PC-3 (cell line): ENCODE measurements around the gene KCNIP4. TPM values are rescaled to one million over a fixed set of nuclear protein-coding genes. Genes with fewer than 3 reads are reported as not detected.

Source experiments
- ATAC-seq: fragments of 200-7000 bp; cut with Tn5 transposase; 2 replicates; pipeline ENCODE4 v1.9.1; 2020; ENCODE audit warnings: mild to moderate bottlenecking, moderate library complexity
- BruUV-seq: library from RNA; stranded (reverse); fragments of 400-500 nt; replicated peaks from 2 replicates; lab custom pipeline; 2021; lab: Mats Ljungman, UMichigan
- CTCF ChIA-PET: fragments of 300-600 bp; sonication (Branson Sonifier 250); formaldehyde crosslinking; loops from one replicate; lab custom pipeline; 2022; ENCODE audit warnings: antibody characterized with exemption; lab: Charles Lee
- POLR2A ChIA-PET: fragments of 300-600 bp; sonication (Branson Sonifier 250); formaldehyde crosslinking; loops from one replicate; lab custom pipeline; 2022; ENCODE audit warnings: antibody characterized with exemption; ENCODE audit not compliant: unreplicated experiment; lab: Charles Lee
- DNase-seq: peaks from one replicate; pipeline ENCODE4 v3.0.0-alpha.2; 2015
- H2AFZ ChIP-seq: fragments of 300-600 bp; sonication (generic); 2 replicates; pipeline ENCODE4 v1.6.0; 2016; ENCODE audit warnings: antibody characterized with exemption, low read length
- H3F3A ChIP-seq: fragments of 300-600 bp; sonication (generic); one replicate; pipeline ENCODE4 v1.6.0; 2017; ENCODE audit warnings: antibody characterized with exemption, low read length, control low read depth, mild to moderate bottlenecking; ENCODE audit not compliant: unreplicated experiment
- H3K27ac ChIP-seq: fragments of 300-600 bp; sonication (generic); 2 replicates; pipeline ENCODE4 v1.5.1; 2016; ENCODE audit warnings: mild to moderate bottlenecking, low read length
- H3K27me3 ChIP-seq: fragments of 300-600 bp; sonication (generic); 2 replicates; pipeline ENCODE4 v1.6.1; 2016; ENCODE audit warnings: low read length, mixed read lengths
- H3K36me3 ChIP-seq: fragments of 300-600 bp; sonication (generic); 2 replicates; pipeline ENCODE4 v1.6.1; 2016; ENCODE audit warnings: low read depth, mixed run types, low read length, mixed read lengths
- H3K4me1 ChIP-seq: fragments of 300-600 bp; sonication (generic); 2 replicates; pipeline ENCODE4 v1.5.1; 2016; ENCODE audit warnings: low read length; ENCODE audit not compliant: insufficient read depth
- H3K4me2 ChIP-seq: fragments of 300-600 bp; sonication (generic); 2 replicates; pipeline ENCODE4 v1.6.0; 2016; ENCODE audit warnings: low read length
- H3K4me3 ChIP-seq: fragments of 300-600 bp; sonication (generic); 2 replicates; pipeline ENCODE4 v1.5.1; 2016; ENCODE audit warnings: mild to moderate bottlenecking, low read length, mixed read lengths
- H3K79me2 ChIP-seq: fragments of 300-600 bp; sonication (generic); 2 replicates; pipeline ENCODE4 v1.6.1; 2017; ENCODE audit warnings: low read length, mixed read lengths
- H3K9ac ChIP-seq: fragments of 300-600 bp; sonication (generic); 2 replicates; pipeline ENCODE4 v1.6.0; 2016; ENCODE audit warnings: mild to moderate bottlenecking, low read length
- H3K9me2 ChIP-seq: fragments of 300-600 bp; sonication (generic); replicated peaks from 2 replicates; pipeline ENCODE4 v1.6.1; 2016; ENCODE audit warnings: mixed run types, low read length, mixed read lengths
- H3K9me3 ChIP-seq: fragments of 300-600 bp; sonication (generic); 2 replicates; pipeline ENCODE4 v1.6.1; 2016; ENCODE audit warnings: low read length, mixed read lengths
- H4K20me1 ChIP-seq: fragments of 300-600 bp; sonication (generic); 2 replicates; pipeline ENCODE4 v1.6.1; 2016; ENCODE audit warnings: low read length, mixed read lengths
- EZH2 ChIP-seq: fragments of 300-600 bp; sonication (generic); IDR thresholded peaks from one replicate; pipeline ENCODE4 v1.6.1; 2017; ENCODE audit warnings: antibody characterized with exemption, mild to moderate bottlenecking, low read length; ENCODE audit not compliant: unreplicated experiment
- EZH2phosphoT487 ChIP-seq: fragments of 300-600 bp; sonication (generic); IDR thresholded peaks from 2 replicates; pipeline ENCODE4 v1.6.1; 2018; ENCODE audit warnings: mild to moderate bottlenecking, antibody characterized with exemption, low read length, borderline replicate concordance
- intact Hi-C: fragments of 100-400 bp; cut with micrococcal nuclease; formaldehyde crosslinking; loops from 2 replicates; pipeline ENCODE4 v1.9.0; 2023
- microRNA-seq: library from miRNA; unstranded; fragments of <30 nt; microRNA quantifications from one replicate; pipeline ENCODE4 v1.1.0, GENCODE V29; 2020; ENCODE audit not compliant: unreplicated experiment
- total RNA-seq: library from RNA; depleted of rRNA; stranded (reverse); fragments of >200 nt; gene quantifications from 2 replicates; pipeline ENCODE4 v1.2.3, GENCODE V29; 2014
- TF ChIP-seq, protein P1 (sequence below): fragments of 300-600 bp; sonication (generic); conservative IDR thresholded peaks from 2 replicates; pipeline ENCODE4 v1.5.1; 2017; ENCODE audit warnings: antibody characterized with exemption, low read depth, mild to moderate bottlenecking, low read length

Gene KCNIP4
- total RNA-seq, 1 experiment from 2014 or later = not detected

- Histone ChIP-seq H3K4me2 (no peak overlapping the region), H3K27ac (no peak overlapping the region), H3K4me3 (no peak overlapping the region), H3K36me3 (no peaks in the 10 kb centered on the region), H4K20me1 (no peaks in the 10 kb centered on the region), H2AFZ (no peak overlapping the region), H3K9ac (no peak overlapping the region), H3K9me3 (no peaks in the 10 kb centered on the region), H3K79me2 (no peaks in the 10 kb centered on the region), H3K9me2 (no peaks in the 10 kb centered on the region), H3F3A (no peaks in the 10 kb centered on the region), H3K27me3 (no peaks in the 10 kb centered on the region), H3K4me1 (no peaks in the 10 kb centered on the region)
- no peak for TF ChIP-seq EZH2
- DNase-seq = no peak
- POLR2A ChIA-PET = no interaction called here
- no TSS peak for BruUV-seq
- CTCF ChIA-PET = no interaction called here
- intact Hi-C loops = loop anchor here (5.0 to 10.0 kb wide), 2 partner anchors 44 to 376 kb away; no protein-coding TSS in a partner anchor
- ATAC-seq = no peak
These were observed 1267.3 kb downstream of the KCNIP4 start for GRCh38 chr4:20681271-20681670.

DNA sequence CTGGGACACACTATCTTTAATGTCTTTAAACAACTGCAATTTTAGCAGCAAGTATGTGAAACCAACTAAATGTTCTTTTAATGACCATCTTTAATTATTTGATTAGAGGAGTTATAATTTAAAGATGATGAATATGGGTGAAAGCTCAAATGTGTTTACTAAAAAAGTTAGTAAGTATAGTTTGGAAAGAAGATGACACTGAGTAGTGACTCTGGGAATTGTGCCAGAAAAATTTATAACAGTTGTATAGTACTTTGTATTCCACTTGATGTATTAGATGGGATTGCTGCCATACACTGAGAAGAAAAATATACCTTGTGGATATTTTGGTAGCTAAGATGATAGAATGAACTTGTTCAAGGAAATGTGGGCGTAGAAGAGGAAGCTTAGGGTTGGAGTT, 1267.8 kb downstream of the KCNIP4 start:
- Histone ChIP-seq H3K9me2 (no peaks in the 10 kb centered on the region), H3K4me3 (no peak overlapping the region), H3K9me3 (no peaks in the 10 kb centered on the region), H3K4me1 (no peaks in the 10 kb centered on the region), H3K36me3 (no peaks in the 10 kb centered on the region), H3K27ac (no peak overlapping the region), H3K27me3 (no peaks in the 10 kb centered on the region), H3K9ac (no peak overlapping the region), H3K79me2 (no peaks in the 10 kb centered on the region), H4K20me1 (no peaks in the 10 kb centered on the region), H3K4me2 (no peak overlapping the region), H3F3A (no peaks in the 10 kb centered on the region), H2AFZ (no peak overlapping the region)
- ChIA-PET POLR2A (no interaction called here), CTCF (no interaction called here)
- no TSS peak for BruUV-seq
- ATAC-seq = no peak
- DNase-seq = no peak
- TF ChIP-seq, protein P1, sequence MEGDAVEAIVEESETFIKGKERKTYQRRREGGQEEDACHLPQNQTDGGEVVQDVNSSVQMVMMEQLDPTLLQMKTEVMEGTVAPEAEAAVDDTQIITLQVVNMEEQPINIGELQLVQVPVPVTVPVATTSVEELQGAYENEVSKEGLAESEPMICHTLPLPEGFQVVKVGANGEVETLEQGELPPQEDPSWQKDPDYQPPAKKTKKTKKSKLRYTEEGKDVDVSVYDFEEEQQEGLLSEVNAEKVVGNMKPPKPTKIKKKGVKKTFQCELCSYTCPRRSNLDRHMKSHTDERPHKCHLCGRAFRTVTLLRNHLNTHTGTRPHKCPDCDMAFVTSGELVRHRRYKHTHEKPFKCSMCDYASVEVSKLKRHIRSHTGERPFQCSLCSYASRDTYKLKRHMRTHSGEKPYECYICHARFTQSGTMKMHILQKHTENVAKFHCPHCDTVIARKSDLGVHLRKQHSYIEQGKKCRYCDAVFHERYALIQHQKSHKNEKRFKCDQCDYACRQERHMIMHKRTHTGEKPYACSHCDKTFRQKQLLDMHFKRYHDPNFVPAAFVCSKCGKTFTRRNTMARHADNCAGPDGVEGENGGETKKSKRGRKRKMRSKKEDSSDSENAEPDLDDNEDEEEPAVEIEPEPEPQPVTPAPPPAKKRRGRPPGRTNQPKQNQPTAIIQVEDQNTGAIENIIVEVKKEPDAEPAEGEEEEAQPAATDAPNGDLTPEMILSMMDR = no peak
- no peak for TF ChIP-seq EZH2
- TF ChIP-seq EZH2phosphoT487 = no peak
- intact Hi-C loops = loop anchor here (5.0 to 10.0 kb wide), 2 partner anchors 43 to 376 kb away; no protein-coding TSS in a partner anchor

- Histone ChIP-seq H3K79me2 (no peaks in the 10 kb centered on the region), H3K36me3 (no peaks in the 10 kb centered on the region), H3K9ac (no peak overlapping the region), H3K9me2 (no peaks in the 10 kb centered on the region), H3F3A (no peaks in the 10 kb centered on the region), H4K20me1 (no peaks in the 10 kb centered on the region), H3K4me3 (no peak overlapping the region), H3K27ac (no peak overlapping the region), H3K4me2 (no peak overlapping the region), H2AFZ (no peak overlapping the region), H3K9me3 (no peaks in the 10 kb centered on the region), H3K27me3 (no peaks in the 10 kb centered on the region), H3K4me1 (no peaks in the 10 kb centered on the region)
- no peak for ATAC-seq
- intact Hi-C loops = loop anchor here (5.0 to 10.0 kb wide), 2 partner anchors 43 to 375 kb away; no protein-coding TSS in a partner anchor
- BruUV-seq = no TSS peak
- CTCF ChIA-PET = no interaction called here
- DNase-seq = no peak
- TF ChIP-seq, protein P1 = no peak
- TF ChIP-seq EZH2 (no peak), EZH2phosphoT487 (no peak)
- POLR2A ChIA-PET = no interaction called here
These were observed 1268.6 kb downstream of the KCNIP4 start for GRCh38 chr4:20679951-20680350.

Small RNA genes within 50 kb of the gene (microRNA-seq; reads per million reads assigned to microRNA genes)
- gene MIR7978 = not detected
